Activated CD8-positive, alpha-beta memory T cell treated with anti-CD3 and anti-CD28 coated beads for 36 hours (primary cell): ENCODE measurements around the gene XYLT1. TPM values are rescaled to one million over a fixed set of nuclear protein-coding genes. Genes with fewer than 3 reads are reported as not detected.

Experiments
- CTCF ChIA-PET: fragments of 350-600 bp; sonication (Branson Sonifier 250); formaldehyde crosslinking; loops from one replicate; lab custom pipeline; 2021; ENCODE audit warnings: antibody characterized with exemption; lab: Charles Lee
- POLR2A ChIA-PET: fragments of 350-600 bp; sonication (Branson Sonifier 250); formaldehyde crosslinking; loops from one replicate; lab custom pipeline; 2021; ENCODE audit warnings: antibody characterized with exemption; lab: Charles Lee
- total RNA-seq, 2 experiments: library from RNA; stranded (reverse); gene quantifications; one replicate each; pipeline ENCODE4 v1.2.3, GENCODE V29; 2021

Gene XYLT1
- total RNA-seq, 2 experiments from 2014 or later, result 4.9 to 5.2 TPM

GRCh38 chr16:17466876-17467275, 3.9 kb downstream of the XYLT1 start:
- POLR2A ChIA-PET, result no interaction called here
- CTCF ChIA-PET, result interaction anchor here (0.7 to 2.8 kb wide), 3 partner anchors 9 to 189 kb away, joined by 3 to 8 read pairs (median 4); no protein-coding TSS in a partner anchor

- POLR2A ChIA-PET, result interaction anchor here (0.7 kb wide), 1 partner anchor 8 kb away, joined by 6 read pairs; no protein-coding TSS in a partner anchor
- CTCF ChIA-PET, result no interaction called here
Measured at GRCh38 chr16:17465460-17465859, 5.3 kb downstream of the XYLT1 start.

DNA sequence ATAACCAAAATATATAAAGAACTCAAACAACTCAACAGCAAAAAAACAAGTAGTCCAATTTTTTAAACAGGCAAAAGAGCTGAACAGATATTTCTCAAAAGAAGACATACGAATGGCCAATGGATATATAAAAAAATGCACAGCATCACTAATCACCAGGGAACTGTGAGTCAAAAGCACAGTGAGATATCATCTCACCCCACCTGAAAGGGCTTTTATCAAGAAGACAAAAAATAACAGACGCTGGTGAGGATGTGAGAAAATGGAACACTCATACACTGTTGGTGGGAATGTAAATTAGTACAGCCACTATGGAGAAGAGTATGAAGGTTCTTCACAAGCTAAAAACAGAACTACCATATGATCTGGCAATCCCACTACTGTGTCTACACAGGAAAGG, 7.4 kb downstream of the XYLT1 start:
- ChIA-PET CTCF (no interaction called here), POLR2A (no interaction called here)

- ChIA-PET CTCF (no interaction called here), POLR2A (no interaction called here)
Measured at GRCh38 chr16:17461951-17462729, 8.6 kb downstream of the XYLT1 start.

DNA sequence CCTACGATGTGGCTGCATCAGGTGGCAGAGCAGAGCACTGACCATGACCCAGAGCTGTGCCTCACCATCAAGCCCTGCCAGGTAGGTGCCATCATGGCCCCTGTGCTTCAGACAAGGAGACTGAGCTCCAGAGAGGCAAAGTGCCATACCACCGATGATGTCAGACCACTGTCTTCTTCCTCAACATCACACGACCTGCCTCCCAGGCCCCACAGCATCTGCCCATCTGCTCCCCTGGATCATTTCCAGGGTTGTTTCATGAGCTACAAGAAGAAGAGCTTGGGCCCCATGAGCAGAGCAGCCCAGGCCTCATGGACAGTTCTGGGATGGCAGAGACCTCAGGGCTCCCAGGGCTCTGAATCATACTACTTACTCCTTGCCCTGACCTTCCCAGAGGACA, 9.9 kb downstream of the XYLT1 start:
- CTCF ChIA-PET, result no interaction called here

DNA sequence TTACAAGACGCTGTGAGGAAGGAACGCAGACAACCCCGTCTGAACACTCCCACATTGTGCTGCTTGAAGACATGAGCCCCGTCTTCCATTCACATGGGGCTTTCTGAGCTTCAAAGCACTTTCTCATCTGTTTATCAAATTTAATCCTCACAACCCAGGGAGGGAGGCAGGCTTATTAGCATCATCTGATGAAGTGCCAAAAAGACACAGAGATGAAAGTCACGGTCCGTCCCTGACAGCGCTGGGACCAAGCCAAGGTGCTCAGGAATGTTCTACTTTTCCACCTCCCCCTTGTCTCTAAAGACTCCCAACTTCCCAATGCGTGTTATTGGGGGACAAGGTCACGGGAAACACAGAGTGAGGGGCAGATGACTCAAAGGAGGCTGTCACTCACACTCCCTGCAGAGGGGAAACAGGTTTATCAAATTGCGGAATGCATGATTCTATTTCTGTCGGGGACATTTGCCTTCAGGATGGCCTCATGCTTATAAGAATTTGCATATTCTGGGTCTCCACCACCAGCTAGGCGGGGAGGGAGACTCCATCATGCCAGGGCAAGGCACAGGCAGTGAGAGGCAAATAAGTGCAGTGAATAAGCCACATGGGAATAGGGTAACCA, 10.7 kb downstream of the XYLT1 start:
- ChIA-PET CTCF (no interaction called here), POLR2A (no interaction called here)

More for the DNA sequence above, 9.9 kb downstream of the XYLT1 start:
- POLR2A ChIA-PET, result no interaction called here

GRCh38 chr16:17457997-17458396, 12.8 kb downstream of the XYLT1 start:
- POLR2A ChIA-PET, result no interaction called here
- CTCF ChIA-PET, result interaction anchor here (1.3 kb wide), 1 partner anchor 9 kb away, joined by 3 read pairs; no protein-coding TSS in a partner anchor

DNA sequence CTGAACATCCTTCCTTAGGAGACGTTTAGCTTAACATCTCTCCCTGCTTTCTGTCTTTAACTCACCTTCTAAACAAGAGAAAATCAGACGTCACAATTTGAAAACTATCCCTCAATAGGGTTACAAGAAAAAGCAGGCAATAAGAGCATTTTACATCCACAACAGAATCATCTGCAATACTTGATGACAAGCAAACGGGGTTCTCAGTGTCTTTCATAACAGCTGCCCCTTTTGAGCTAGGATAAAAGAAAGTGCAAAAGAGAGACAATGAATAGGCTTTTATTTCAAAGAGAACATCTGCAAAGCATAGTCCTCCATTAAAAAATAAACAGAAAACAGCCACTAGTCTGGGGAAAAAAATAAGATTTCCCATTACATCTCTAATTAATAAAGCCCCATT, 13.2 kb downstream of the XYLT1 start:
- POLR2A ChIA-PET, result no interaction called here
- CTCF ChIA-PET, result interaction anchor here (0.7 to 1.3 kb wide), 3 partner anchors 10 to 110 kb away, joined by 3 read pairs; no protein-coding TSS in a partner anchor

DNA sequence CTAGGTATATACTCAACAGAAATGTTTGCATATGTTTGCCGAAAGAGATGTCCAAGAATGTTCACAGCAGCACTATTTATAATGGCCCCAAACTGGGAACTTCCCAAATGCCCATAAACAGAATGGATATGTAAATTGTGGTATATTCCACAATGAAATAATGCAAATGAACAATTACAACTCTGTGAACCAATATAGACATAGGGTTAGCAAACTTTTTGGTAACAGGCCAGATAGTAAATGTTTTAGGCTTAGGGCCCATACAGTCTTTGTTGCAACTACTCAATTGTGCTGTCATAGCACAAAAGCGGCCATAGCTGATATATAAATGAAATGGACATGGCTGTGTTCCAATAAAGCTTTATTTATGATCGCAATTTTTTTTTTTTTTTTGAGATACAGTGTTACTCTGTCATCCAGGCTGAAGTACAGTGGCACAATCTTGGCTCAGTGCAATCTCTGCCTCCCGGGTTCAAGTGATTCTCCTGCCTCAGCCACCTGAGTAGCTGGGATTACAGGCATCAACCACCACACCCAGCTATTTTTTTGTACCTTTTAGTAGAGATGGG, 16.5 kb downstream of the XYLT1 start:
- ChIA-PET CTCF (no interaction called here), POLR2A (no interaction called here)

GRCh38 chr16:17453364-17454038, 17.3 kb downstream of the XYLT1 start:
- ChIA-PET POLR2A (no interaction called here), CTCF (no interaction called here)

- POLR2A ChIA-PET, result no interaction called here
- CTCF ChIA-PET, result no interaction called here
Measured at GRCh38 chr16:17452922-17453321, 17.8 kb downstream of the XYLT1 start.

DNA sequence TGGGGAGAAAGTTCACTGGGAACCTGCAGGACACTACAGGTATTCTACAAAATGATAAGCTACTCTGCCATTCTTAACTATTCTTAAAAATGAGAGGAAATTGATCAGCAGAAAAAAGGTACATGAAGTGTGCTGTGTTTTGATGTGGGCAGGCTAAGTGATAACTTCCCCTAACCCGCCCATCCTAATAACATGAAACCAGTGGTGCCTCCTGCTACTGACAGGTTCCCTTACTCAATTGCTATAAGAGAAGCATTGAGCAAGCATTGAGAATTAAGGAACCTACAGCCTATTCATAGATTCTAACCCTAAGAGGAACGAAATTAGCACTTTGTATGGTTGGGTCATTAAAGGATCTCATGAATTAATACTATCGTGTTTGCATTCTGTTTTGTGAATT, 18.9 kb downstream of the XYLT1 start:
- POLR2A ChIA-PET, result no interaction called here
- CTCF ChIA-PET, result no interaction called here

GRCh38 chr16:17450291-17450690, 20.5 kb downstream of the XYLT1 start:
- ChIA-PET CTCF (no interaction called here), POLR2A (interaction anchor here (1.1 kb wide), 1 partner anchor 11 kb away, joined by 4 read pairs; no protein-coding TSS in a partner anchor)

GRCh38 chr16:17448640-17449638, 21.8 kb downstream of the XYLT1 start:
- POLR2A ChIA-PET, result interaction anchor here (1.1 to 1.4 kb wide), 2 partner anchors 9 to 32 kb away, joined by 4 read pairs; no protein-coding TSS in a partner anchor

GRCh38 chr16:17447101-17447569, 23.6 kb downstream of the XYLT1 start:
- ChIA-PET CTCF (no interaction called here), POLR2A (no interaction called here)

More at GRCh38 chr16:17448640-17449638, 21.8 kb downstream of the XYLT1 start:
- CTCF ChIA-PET, result interaction anchor here (0.9 to 1.0 kb wide), 3 partner anchors 31 to 89 kb away, joined by 3 to 4 read pairs (median 3); no protein-coding TSS in a partner anchor

GRCh38 chr16:17446661-17447060, 24.1 kb downstream of the XYLT1 start:
- CTCF ChIA-PET, result interaction anchor here (0.6 kb wide), 1 partner anchor 1656 kb away, joined by 3 read pairs; no protein-coding TSS in a partner anchor
- POLR2A ChIA-PET, result no interaction called here

- ChIA-PET CTCF (interaction anchor here (0.6 kb wide), 1 partner anchor 44 kb away, joined by 3 read pairs; no protein-coding TSS in a partner anchor), POLR2A (no interaction called here)
Measured at GRCh38 chr16:17445421-17445820, 25.3 kb downstream of the XYLT1 start.

- POLR2A ChIA-PET, result no interaction called here
- CTCF ChIA-PET, result no interaction called here
Measured at GRCh38 chr16:17444658-17445057, 26.1 kb downstream of the XYLT1 start.
